Fibroblast of lung (primary cell): Measurements from ENCODE around the gene CDCP2. TPM values are rescaled to one million over a fixed set of nuclear protein-coding genes. Genes with fewer than 3 reads are reported as not detected.

ENCODE experiments used
- DNase-seq, 2 donors: peaks; one replicate each; pipeline versions ENCODE4 v3.0.0 to v3.0.0-alpha.2; 2010; ENCODE audit warnings: low read depth in 2 of 2
- H2AFZ ChIP-seq: 2 replicates; pipeline ENCODE4 v1.5.1; 2012; ENCODE audit warnings: low read length, control low read depth, inconsistent platforms
- H3K27ac ChIP-seq: 2 replicates; pipeline ENCODE4 v1.5.1; 2011; ENCODE audit warnings: low read length, control low read depth; ENCODE audit not compliant: insufficient read depth
- H3K27me3 ChIP-seq: 2 replicates; pipeline ENCODE4 v1.5.1; 2011; ENCODE audit warnings: mild to moderate bottlenecking, low read length; ENCODE audit not compliant: control insufficient read depth, insufficient read depth
- H3K36me3 ChIP-seq: 2 replicates; pipeline ENCODE4 v1.5.1; 2011; ENCODE audit warnings: low read length; ENCODE audit not compliant: control insufficient read depth, insufficient read depth
- H3K4me1 ChIP-seq: 2 replicates; pipeline ENCODE4 v1.5.1; 2011; ENCODE audit warnings: low read length; ENCODE audit not compliant: control insufficient read depth, insufficient read depth; ENCODE audit errors: extremely low read depth
- H3K4me2 ChIP-seq: 2 replicates; pipeline ENCODE4 v1.5.1; 2011; ENCODE audit warnings: low read length, control low read depth; ENCODE audit not compliant: insufficient read depth; ENCODE audit errors: extremely low read depth
- H3K4me3 ChIP-seq, 4 experiments: fragments of 200-600 bp in 1 of 4; sonication (generic) in 1 of 4; replicated peaks in 1 of 4; 2 replicates each; pipeline ENCODE4 v1.5.1; 2011 to 2016; ENCODE audit warnings: low read length in 4 of 4, low read depth in 3 of 4, mild to moderate bottlenecking in 3 of 4, control low read depth in 2 of 4, inconsistent platforms in 1 of 4, mixed read lengths in 1 of 4; ENCODE audit not compliant: insufficient read depth in 1 of 4; ENCODE audit errors: control extremely low read depth in 1 of 4
- H3K79me2 ChIP-seq: 2 replicates; pipeline ENCODE4 v1.5.1; 2012; ENCODE audit warnings: mild to moderate bottlenecking, low read length, inconsistent platforms; ENCODE audit not compliant: control insufficient read depth, insufficient read depth
- H3K9ac ChIP-seq: 2 replicates; pipeline ENCODE4 v1.5.1; 2011; ENCODE audit warnings: mild to moderate bottlenecking, low read length, control low read depth; ENCODE audit not compliant: insufficient read depth
- H3K9me3 ChIP-seq: 2 replicates; pipeline ENCODE4 v1.5.1; 2012; ENCODE audit warnings: low read depth, low read length; ENCODE audit not compliant: control insufficient read depth, insufficient read depth
- H4K20me1 ChIP-seq: 2 replicates; pipeline ENCODE4 v1.5.1; 2011; ENCODE audit warnings: low read length; ENCODE audit not compliant: control insufficient read depth, insufficient read depth; ENCODE audit errors: extremely low read depth
- CTCF ChIP-seq, 2 donors: IDR thresholded peaks in 1 of 2; conservative IDR thresholded peaks in 1 of 2; 1 replicate in 1 of 2; 2 replicates in 1 of 2; pipeline ENCODE4 v1.5.1; 2011 to 2012; ENCODE audit warnings: low read length in 2 of 2, control low read depth in 1 of 2, inconsistent platforms in 1 of 2, low read depth in 1 of 2, mild to moderate bottlenecking in 1 of 2
- EZH2 ChIP-seq: IDR thresholded peaks from 2 replicates; pipeline ENCODE4 v1.5.1; 2012; ENCODE audit warnings: low read length, control low read depth, mild to moderate bottlenecking; ENCODE audit errors: missing control alignments
- polyA plus RNA-seq, 2 donors: library from polyadenylated mRNA; depleted of rRNA in 1 of 2; stranded (reverse) in 1 of 2; unstranded in 1 of 2; fragments of >200 nt; gene quantifications; 2 replicates each; pipeline ENCODE4 v1.2.1, GENCODE V29; 2011 to 2012; ENCODE audit warnings: missing spikeins in 1 of 2
- total RNA-seq: library from RNA; depleted of rRNA; stranded (reverse); fragments of >200 nt; gene quantifications from 2 replicates; pipeline ENCODE4 v1.2.1, GENCODE V29; 2014

The CDCP2 gene
- total and polyA plus RNA-seq, 2 donors (not counting 1 experiment from before 2014, with no cell fraction given), result not detected

GRCh38 chr1:54161495-54162168 lies 8.8 kb upstream of the CDCP2 start:
- H3K27ac ChIP-seq, result no peak overlapping the region
- no peak overlapping the region for H2AFZ ChIP-seq
- TF ChIP-seq CTCF (conservative IDR thresholded peaks at IDR 0.05 in 1 of 2, IDR thresholded peaks at IDR 0.05 in 1 of 2; ENCODE audit: low read depth in 1 of 2, low read length in 2 of 2) (no peak), EZH2 (no peak)
- no peak overlapping the region for H3K4me3 ChIP-seq
- H3K27me3 ChIP-seq, result no peaks in the 10 kb centered on the region
- H4K20me1 ChIP-seq, result no peaks in the 10 kb centered on the region
- H3K79me2 ChIP-seq, result no peaks in the 10 kb centered on the region
- no peaks in the 10 kb centered on the region for H3K36me3 ChIP-seq
- no peak for DNase-seq
- H3K4me1 ChIP-seq, result no peaks in the 10 kb centered on the region
- H3K9ac ChIP-seq, result no peak overlapping the region
- no peaks in the 10 kb centered on the region for H3K9me3 ChIP-seq
- no peak overlapping the region for H3K4me2 ChIP-seq

- no peaks in the 10 kb centered on the region for H4K20me1 ChIP-seq
- no peak overlapping the region for H2AFZ ChIP-seq
- DNase-seq, result no peak
- H3K4me3 ChIP-seq, result no peak overlapping the region
- no peak overlapping the region for H3K9ac ChIP-seq
- no peaks in the 10 kb centered on the region for H3K79me2 ChIP-seq
- no peak for TF ChIP-seq CTCF (conservative IDR thresholded peaks at IDR 0.05 in 1 of 2, IDR thresholded peaks at IDR 0.05 in 1 of 2; ENCODE audit: low read depth in 1 of 2, low read length in 2 of 2)
- no peak for TF ChIP-seq EZH2
- no peaks in the 10 kb centered on the region for H3K9me3 ChIP-seq
- no peaks in the 10 kb centered on the region for H3K27me3 ChIP-seq
- no peak overlapping the region for H3K4me2 ChIP-seq
- H3K27ac ChIP-seq, result no peak overlapping the region
- no peaks in the 10 kb centered on the region for H3K4me1 ChIP-seq
- H3K36me3 ChIP-seq, result no peaks in the 10 kb centered on the region
These were observed 7.6 kb upstream of the CDCP2 start for GRCh38 chr1:54160351-54160750.

- no peak for DNase-seq
- H3K4me3 ChIP-seq, result no peak overlapping the region
- no peak for TF ChIP-seq EZH2
- no peak for TF ChIP-seq CTCF (conservative IDR thresholded peaks at IDR 0.05 in 1 of 2, IDR thresholded peaks at IDR 0.05 in 1 of 2; ENCODE audit: low read depth in 1 of 2, low read length in 2 of 2)
- no peaks in the 10 kb centered on the region for H4K20me1 ChIP-seq
- no peak overlapping the region for H3K4me2 ChIP-seq
- H3K9me3 ChIP-seq, result no peaks in the 10 kb centered on the region
- H3K27me3 ChIP-seq, result no peaks in the 10 kb centered on the region
- no peak overlapping the region for H3K9ac ChIP-seq
- no peak overlapping the region for H2AFZ ChIP-seq
- H3K4me1 ChIP-seq, result no peaks in the 10 kb centered on the region
- H3K27ac ChIP-seq, result no peak overlapping the region
- no peaks in the 10 kb centered on the region for H3K79me2 ChIP-seq
- no peaks in the 10 kb centered on the region for H3K36me3 ChIP-seq
These were observed 7.0 kb upstream of the CDCP2 start for GRCh38 chr1:54159733-54160316.
